ENCODE measurements around the gene MDFIC.

DNA sequence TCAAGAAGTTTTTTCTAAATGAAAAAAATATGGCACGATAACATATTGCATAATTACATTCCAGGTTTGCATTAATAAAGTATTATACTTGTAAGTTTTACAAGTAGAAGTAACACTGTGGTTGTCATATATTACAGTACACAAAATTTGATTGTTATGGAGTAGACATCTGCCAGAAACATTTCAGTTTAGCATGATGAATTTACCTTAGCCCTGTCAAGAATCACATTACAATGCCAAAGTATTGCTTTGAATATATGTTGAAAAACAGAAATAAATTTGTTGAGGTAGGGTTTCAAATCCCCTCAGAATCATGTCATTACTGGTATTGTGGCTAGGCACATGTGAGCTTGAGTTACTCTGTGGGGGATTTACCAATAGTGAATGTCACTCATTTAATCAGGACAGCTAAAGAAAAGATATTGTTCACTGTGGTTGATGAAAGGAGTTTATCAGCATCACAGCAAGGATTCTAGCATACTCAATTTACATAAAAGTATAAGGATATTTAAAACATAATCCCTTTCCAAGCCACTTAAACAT lies 112.1 kb downstream of the MDFIC start:
- TF ChIP-seq, protein P1, sequence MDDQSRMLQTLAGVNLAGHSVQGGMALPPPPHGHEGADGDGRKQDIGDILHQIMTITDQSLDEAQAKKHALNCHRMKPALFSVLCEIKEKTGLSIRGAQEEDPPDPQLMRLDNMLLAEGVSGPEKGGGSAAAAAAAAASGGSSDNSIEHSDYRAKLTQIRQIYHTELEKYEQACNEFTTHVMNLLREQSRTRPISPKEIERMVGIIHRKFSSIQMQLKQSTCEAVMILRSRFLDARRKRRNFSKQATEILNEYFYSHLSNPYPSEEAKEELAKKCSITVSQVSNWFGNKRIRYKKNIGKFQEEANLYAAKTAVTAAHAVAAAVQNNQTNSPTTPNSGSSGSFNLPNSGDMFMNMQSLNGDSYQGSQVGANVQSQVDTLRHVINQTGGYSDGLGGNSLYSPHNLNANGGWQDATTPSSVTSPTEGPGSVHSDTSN (IDR thresholded peaks at IDR 0.05): no peak
- TF ChIP-seq, protein P2, sequence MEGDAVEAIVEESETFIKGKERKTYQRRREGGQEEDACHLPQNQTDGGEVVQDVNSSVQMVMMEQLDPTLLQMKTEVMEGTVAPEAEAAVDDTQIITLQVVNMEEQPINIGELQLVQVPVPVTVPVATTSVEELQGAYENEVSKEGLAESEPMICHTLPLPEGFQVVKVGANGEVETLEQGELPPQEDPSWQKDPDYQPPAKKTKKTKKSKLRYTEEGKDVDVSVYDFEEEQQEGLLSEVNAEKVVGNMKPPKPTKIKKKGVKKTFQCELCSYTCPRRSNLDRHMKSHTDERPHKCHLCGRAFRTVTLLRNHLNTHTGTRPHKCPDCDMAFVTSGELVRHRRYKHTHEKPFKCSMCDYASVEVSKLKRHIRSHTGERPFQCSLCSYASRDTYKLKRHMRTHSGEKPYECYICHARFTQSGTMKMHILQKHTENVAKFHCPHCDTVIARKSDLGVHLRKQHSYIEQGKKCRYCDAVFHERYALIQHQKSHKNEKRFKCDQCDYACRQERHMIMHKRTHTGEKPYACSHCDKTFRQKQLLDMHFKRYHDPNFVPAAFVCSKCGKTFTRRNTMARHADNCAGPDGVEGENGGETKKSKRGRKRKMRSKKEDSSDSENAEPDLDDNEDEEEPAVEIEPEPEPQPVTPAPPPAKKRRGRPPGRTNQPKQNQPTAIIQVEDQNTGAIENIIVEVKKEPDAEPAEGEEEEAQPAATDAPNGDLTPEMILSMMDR (IDR thresholded peaks at IDR 0.05): no peak
- TF ChIP-seq, protein P3, sequence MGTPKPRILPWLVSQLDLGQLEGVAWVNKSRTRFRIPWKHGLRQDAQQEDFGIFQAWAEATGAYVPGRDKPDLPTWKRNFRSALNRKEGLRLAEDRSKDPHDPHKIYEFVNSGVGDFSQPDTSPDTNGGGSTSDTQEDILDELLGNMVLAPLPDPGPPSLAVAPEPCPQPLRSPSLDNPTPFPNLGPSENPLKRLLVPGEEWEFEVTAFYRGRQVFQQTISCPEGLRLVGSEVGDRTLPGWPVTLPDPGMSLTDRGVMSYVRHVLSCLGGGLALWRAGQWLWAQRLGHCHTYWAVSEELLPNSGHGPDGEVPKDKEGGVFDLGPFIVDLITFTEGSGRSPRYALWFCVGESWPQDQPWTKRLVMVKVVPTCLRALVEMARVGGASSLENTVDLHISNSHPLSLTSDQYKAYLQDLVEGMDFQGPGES (IDR thresholded peaks at IDR 0.05; ENCODE audit: low read depth, low read length): no peak
- TF ChIP-seq YY1 (IDR thresholded peaks at IDR 0.05; ENCODE audit: low read depth): no peak
- no peak for TF ChIP-seq EZH2phosphoT487 (IDR thresholded peaks at IDR 0.05; ENCODE audit: borderline replicate concordance, low read depth)
- TF ChIP-seq, protein P4, sequence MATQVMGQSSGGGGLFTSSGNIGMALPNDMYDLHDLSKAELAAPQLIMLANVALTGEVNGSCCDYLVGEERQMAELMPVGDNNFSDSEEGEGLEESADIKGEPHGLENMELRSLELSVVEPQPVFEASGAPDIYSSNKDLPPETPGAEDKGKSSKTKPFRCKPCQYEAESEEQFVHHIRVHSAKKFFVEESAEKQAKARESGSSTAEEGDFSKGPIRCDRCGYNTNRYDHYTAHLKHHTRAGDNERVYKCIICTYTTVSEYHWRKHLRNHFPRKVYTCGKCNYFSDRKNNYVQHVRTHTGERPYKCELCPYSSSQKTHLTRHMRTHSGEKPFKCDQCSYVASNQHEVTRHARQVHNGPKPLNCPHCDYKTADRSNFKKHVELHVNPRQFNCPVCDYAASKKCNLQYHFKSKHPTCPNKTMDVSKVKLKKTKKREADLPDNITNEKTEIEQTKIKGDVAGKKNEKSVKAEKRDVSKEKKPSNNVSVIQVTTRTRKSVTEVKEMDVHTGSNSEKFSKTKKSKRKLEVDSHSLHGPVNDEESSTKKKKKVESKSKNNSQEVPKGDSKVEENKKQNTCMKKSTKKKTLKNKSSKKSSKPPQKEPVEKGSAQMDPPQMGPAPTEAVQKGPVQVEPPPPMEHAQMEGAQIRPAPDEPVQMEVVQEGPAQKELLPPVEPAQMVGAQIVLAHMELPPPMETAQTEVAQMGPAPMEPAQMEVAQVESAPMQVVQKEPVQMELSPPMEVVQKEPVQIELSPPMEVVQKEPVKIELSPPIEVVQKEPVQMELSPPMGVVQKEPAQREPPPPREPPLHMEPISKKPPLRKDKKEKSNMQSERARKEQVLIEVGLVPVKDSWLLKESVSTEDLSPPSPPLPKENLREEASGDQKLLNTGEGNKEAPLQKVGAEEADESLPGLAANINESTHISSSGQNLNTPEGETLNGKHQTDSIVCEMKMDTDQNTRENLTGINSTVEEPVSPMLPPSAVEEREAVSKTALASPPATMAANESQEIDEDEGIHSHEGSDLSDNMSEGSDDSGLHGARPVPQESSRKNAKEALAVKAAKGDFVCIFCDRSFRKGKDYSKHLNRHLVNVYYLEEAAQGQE (IDR thresholded peaks at IDR 0.05; ENCODE audit: low read depth, low read length): no peak
